ENCODE results near the gene SF3A2.
A peak's percentile ranks its signal among the peaks of the same experiment; 100 is the strongest.
"Not testable (repeated sequence)": the region's sequence is repeated elsewhere in the genome, so short reads cannot be mapped to it uniquely, and the experiment has no call there.

SF3A2 gene, protein sequence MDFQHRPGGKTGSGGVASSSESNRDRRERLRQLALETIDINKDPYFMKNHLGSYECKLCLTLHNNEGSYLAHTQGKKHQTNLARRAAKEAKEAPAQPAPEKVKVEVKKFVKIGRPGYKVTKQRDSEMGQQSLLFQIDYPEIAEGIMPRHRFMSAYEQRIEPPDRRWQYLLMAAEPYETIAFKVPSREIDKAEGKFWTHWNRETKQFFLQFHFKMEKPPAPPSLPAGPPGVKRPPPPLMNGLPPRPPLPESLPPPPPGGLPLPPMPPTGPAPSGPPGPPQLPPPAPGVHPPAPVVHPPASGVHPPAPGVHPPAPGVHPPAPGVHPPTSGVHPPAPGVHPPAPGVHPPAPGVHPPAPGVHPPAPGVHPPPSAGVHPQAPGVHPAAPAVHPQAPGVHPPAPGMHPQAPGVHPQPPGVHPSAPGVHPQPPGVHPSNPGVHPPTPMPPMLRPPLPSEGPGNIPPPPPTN

DNA sequence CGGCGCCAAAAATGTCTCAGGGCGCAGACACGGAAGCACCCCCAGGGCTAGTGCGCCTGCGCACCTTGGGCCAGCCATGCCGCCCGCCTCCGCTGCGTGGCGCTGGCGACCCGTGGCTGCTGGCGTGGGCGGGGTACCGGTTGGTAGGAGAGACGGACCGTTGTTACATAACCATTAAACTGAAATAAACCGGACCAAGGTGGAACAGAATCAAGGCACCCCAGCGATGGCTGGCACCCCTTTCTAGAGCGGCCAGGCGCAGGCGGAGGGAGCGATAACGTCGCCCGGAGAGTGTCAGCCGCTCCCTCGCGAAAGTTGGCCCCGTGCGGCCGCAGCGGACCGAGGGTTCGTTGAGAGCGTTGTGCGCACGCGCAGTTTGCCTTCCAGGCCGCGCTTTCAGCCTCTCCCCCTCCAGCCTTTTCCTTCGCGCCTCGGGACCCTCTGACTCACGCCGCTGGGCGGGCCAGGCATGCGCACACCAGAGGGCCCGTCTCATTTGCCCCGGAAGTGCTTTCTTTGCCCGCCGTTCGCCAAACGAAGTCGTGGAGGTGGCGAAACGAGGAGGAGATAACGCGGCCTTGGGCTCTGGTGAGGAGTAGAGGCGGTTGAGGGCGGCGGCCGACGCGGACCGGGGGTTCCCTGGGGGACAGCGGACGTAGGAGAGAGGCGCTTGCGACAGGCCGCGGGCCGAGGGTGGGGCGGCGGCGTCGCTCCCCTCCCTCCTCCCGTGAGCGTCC lies at the start of gene SF3A2, which contains the start of gene PLEKHJ1:
Gene SF3A2, plus strand, starts transcription at position 511 of the 737 bp plus-strand sequence. CDS start 6,595 bp downstream, outside the sequence.
Gene PLEKHJ1, minus strand, starts transcription at position 16 of the 737 bp plus-strand sequence. CDS start 81 bp downstream, outside the sequence.
- peak; percentile 95 for DNase-seq

DNA sequence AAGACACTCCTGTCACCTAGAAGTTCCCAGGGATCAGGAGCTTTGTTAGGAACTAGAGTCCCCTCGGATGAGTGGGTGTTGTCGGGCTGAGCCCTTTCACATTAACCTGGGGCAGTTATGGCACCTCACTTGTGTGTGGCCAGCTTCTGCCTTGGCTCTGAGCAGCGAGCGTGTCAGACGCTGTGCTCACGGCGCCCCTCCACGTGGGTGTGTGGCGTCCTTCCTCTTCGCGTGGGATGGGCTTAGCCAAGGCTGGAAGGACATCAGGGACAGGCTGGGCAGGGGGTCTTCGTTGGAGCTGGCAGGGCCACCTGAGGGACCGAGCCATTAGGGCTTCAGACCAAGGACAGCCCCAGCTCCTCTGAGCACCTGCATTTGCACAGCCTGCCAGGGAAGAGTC lies 49.5 kb upstream of the SF3A2 start:
- DNase-seq, result no peak

DNA sequence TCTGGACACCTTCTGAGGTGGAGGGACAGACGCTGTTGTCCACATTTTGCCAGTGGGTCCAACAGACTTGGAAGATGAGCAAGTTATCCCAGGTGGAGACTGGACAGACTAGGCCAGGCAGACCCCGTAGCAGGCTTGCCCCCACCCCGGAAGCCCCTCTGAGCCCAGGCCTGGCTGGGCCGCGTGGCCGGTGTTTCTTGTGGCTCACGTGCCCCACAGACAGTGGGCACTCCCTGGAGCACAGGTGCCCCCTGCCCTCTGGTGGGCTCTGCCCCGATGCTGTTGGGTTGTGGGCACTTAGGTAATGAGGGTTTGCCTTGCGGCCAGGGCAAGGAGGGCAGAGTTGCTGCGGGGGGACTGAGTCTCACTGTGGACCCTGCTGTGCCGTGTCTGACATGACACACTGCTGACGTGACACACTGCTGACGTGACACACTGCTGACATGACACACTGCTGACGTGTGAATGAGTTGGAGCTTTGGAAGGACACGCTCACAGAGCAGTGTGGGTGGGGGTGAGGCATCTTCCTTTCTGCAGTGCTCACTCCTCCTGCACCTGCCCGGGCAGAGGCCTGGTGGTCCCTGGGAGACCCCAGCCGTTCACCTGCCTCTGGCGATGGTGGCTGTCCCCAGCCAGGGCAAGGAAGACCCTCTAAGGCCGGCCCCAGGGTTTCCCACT lies 47.8 kb upstream of the SF3A2 start:
- DNase-seq, result no peak

DNA sequence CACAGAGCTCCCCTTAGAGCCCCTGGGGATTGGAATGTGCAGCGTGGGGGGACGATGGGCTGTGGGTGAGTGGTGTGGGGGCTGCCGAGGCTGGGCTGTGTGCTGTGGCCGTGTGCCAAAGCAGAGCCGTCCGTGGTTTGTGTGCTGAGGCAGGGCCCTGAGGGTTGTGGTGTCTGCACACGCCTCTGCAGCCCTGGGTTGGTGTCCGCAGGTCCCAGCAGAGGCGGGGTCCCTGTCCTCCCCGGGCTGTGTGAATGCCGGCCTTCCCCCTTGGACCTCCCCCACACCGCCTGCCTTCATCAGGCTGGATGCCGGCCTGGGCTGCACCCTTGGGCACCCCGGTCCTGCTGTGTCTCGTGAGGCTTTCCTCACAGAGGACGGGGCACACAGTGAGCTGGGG lies 46.7 kb upstream of the SF3A2 start:
- DNase-seq, result no peak

DNA sequence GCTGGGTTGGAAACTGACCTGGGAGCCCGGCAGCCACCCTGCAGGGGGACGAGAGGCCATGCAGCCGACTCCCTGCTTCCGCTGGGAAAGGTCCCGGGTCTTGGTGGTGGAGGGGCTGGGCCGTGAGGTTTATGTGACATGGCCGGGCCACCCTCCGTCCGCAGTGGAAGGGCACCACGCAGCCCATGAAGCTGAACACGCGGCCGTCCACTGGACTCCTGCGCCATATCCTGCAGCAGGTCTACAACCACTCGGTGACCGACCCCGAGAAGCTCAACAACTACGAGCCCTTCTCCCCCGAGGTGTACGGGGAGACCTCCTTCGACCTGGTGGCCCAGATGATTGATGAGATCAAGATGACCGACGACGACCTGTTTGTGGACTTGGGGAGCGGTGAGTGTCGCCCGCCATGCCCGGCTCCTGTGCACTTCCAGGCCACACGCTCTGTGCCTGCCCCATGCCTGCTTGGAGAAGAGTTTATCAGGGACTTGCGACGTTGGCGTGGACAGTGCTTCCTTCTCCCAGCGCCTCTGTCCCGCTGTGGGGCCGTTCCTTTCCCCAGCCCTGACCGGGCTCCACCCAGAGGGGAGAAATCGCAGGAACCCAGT lies 45.7 kb upstream of the SF3A2 start:
- DNase-seq, result no peak

DNA sequence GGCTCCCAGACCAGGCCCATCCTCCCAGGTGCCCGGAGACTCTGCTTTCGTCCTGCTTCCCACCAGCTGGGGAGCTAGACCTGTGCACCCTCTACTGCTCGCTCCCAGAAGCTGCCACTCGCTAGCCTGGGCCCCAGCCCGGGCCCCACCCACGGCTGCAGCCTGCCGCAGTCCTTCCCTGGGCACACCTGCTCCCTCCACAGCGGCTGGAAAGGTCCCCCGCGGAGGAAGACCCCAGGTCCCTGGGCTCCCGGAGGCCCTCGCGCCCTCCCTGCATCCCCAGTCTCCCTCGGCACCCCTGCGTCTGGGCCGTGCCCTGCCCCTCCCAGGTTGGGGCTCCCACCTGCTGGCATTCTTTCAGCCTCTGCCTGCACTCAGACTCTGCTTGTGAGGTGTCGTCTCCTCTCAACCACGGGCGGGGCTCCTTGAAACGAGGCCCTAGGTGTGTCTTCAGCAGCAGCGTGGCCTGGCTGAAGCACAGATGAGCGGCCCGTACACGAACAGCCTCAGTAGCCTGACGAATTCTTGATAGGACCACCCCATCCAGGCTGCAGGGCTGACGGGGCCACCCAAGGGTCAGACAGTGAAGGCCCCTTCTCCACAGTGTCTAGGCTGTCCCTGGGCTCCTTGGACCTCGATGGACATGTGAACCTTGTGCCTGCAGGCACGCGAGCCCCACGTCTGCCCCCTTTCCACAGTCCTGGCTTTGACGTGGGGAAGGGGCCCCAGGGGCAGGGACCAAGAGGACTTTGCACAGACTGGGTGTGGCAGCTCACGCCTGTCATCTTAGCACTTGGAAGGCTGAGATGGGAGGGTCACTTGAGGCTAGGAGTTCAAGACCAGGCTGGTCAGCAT lies 44.9 kb upstream of the SF3A2 start:
- no peak for DNase-seq

DNA sequence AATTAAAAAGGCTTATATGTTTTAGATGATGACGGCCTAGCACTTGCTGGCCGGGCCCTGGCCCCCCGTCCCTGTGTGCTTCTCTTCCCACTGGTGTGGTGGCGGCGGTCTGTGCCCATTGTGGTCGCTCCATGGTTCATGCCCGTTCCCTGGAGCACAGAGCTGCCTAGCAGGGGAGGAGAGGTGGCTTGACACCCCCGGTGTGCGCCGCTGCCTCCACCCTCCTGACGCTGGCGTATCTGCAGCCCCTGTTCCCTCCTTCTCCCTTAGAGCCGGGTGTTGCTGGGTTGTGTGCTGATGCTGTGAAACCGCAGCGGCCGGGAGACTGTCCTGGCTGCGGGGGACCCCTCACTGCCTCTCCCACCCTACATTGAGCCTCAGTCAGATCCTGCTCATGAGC lies 43.8 kb upstream of the SF3A2 start:
- no peak for DNase-seq

DNA sequence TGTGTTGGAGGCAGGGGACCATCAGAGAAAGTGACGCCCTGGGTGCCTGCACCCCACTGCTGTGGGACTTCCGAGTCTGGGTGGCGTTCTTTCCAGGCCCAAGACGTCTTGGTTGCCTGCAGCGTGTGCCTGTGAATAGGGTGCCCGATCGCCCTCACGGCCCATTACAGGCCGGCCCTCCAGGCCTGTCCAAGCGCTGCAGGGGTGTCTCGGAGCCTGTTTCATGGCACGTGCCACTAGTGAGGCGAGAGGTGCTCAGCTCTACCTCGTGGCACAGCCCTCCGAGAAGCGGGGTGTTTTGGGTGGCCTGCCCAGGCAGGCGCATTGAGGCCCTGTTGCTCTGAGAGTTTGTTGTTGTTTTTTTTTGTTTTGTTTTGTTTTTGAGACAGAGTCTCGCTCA lies 42.8 kb upstream of the SF3A2 start:
- no peak for DNase-seq

DNA sequence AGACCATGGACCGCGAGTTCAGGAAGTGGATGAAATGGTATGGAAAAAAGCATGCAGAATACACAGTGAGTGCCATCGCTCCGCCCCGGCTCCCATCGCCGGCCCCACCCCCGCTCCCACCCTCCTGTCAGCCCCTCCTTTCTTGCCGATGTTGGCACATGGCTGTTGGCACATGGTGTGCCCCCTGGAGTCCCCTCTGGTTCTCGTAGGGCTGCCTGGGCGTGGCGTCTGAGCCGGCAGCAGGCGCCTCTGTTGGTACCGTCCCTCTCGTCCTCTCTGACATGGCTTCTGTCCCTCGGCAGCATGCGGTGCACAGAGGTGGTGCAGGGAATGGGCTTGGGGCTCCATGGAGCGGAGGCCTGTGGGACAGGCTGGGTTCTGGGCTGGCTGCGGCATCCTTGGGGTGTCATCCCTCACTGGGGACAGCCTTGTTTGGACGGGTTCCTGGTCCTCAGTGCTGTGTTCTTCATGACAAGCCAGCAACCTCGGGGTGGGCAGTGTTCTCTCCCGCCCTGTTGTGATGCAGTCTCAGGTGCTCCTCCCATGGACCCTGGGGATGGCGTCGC lies 42.0 kb upstream of the SF3A2 start:
- no peak for DNase-seq

DNA sequence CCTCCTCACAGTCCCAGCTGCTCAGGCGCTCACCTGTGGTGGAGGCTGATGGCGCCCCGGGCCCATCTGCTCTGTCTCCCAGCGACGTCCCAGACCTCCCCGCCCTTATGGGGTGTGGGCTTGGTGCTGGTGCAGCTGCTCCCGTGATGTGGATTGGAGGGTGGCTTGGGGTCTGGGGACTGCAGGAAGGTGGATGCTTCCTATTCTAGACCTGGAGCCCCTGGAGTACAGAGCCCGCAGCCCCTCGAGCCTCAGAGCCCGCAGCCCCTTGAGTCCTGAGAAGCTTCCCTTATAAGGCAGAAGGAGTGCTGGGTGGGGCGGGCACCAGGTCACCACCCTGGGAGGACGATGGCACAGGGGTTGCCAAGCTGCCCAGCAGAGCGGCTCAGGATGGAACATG lies 41.3 kb upstream of the SF3A2 start:
- no peak for DNase-seq

DNA sequence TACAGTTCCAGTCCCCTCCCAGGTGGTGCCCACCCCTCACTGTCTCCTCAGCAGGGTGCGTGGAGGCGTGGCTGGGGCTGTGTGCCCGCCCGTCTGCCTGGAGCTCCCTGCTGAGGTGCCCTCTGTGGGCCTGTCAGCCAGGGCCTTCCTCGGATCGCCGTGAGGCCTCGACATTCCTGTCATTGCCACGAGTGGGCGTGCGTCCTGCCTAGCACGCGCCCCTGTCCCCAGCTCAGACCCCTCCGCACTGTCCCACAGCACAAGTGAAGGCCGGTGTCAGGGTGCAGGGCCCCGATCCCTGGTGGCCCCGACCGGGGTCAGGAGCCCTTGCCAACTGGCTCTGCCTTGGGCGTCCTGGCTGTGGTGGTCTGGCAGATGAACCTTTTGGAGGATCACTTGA lies 40.7 kb upstream of the SF3A2 start:
- DNase-seq, result no peak

DNA sequence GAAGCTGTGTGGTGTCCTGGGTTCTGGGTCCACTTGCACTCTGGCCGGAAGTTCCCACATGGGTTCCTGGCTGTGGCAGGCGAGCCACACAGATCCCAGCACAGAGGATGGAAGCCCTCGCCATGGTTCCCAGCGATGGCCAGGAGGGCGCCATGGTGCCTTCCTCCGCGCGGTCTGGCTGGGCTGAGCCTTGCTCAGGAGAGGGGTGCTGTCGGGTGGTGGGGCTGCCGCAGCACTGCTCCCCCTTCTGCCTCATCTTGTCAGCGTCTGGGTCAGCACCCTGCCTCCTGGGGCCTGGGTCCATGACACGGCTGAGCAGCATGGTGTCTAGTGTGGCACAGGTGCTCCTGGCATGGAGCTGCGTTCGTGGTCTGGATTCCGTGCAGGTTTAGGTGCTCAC lies 39.4 kb upstream of the SF3A2 start:
- no peak for DNase-seq

DNA sequence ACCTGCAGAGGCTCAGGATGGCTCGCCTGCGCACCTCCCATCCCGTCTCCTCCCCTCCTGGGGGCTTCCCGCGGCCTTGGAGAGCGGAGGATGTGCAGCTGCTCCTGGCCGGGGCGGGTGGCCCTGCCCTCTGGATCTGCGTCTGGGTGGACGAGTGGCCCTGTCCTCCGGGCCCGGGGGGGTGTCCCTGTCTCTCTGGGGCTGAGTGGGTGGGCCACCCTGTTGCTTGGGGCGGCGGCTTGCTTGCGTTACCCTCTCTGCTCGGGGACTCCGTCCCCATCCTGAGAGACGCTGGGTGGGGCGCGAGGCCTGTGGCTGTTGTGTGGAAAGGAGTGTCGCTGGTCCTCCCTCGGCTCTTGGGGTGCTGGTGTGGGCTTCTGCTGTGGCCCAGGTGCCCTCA lies 38.3 kb upstream of the SF3A2 start:
- DNase-seq, result no peak

DNA sequence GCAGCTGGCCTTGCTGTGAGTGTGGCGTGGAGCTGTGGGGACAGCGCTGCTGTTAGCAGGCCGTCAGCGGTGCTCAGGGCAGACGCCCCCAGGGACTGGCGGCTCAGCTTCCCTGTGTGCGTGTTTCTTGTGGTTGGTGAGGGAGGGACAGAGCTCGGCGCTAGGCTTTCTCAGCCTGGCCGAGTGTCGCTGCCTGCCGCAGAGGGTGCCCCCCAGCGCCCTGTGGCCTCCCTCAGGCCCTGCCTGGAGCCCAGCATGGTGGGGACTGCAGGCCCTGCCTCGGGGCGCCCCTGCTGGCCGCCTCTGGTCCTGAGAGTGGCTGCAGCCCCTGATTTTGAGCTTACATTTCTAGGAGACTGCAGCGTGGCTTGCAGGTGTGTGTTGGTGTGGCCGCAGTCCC lies 37.4 kb upstream of the SF3A2 start:
- no peak for DNase-seq

DNA sequence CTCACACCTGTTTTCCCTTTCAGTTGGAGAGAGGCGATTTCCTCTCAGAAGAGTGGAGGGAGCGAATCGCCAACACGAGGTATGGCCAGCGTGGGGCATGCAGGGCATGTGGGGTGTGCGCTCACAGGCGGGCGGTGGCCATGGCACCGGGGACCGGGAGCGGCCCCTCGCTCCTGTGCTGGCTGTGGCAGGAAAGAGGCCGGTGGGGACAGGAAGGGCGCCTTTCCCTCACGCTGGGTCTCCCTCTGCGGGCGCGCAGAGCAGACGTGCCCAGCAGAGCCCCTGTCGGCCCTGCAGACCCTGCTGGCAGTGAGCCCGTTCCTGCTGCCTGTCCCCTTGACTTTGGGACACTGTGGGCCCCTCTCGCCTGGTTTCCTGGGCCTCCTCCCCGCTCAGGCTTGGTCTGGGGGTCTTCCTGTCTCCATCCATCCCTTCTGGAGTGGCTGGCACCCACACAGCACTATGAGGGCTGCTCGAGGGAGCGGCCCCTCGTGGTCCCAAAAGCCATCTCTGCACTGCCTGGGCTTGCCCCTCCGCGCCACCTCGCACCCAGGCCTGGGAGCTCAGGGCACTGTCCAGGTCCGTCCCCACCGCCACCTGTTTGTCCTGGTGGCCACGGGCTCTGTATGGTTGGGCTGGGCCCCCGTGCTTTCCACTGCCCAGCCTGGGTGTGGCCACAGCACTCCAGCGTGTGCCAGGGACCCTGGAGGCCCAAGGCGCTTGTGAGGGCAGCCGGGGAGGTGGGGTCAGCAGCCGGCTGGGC lies 36.6 kb upstream of the SF3A2 start:
- no peak for DNase-seq

DNA sequence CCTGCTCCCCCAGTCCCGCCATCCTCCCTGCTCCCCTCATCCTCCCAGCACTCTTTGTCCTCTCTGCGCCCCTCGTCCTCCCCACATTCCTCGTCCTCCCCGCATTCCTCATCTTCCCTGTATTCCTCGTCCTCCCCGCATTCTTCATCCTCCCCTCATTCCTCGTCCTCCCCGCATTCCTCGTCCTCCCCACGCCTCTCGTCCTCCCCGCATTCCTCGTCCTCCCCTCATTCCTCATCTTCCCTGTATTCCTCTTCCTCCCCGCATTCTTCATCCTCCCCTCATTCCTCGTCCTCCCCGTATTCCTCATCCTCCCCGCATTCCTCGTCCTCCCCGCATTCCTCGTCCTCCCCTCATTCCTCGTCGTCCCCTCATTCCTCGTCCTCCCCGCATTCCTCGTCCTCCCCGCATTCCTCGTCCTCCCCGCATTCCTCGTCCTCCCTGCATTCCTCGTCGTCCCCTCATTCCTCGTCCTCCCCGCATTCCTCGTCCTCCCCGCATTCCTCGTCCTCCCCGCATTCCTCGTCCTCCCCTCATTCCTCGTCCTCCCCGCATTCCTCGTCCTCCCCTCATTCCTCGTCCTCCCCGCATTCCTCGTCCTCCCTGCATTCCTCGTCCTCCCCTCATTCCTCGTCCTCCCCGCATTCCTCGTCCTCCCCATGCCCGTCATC lies 35.9 kb upstream of the SF3A2 start:
- DNase-seq, result not testable (repeated sequence)

DNA sequence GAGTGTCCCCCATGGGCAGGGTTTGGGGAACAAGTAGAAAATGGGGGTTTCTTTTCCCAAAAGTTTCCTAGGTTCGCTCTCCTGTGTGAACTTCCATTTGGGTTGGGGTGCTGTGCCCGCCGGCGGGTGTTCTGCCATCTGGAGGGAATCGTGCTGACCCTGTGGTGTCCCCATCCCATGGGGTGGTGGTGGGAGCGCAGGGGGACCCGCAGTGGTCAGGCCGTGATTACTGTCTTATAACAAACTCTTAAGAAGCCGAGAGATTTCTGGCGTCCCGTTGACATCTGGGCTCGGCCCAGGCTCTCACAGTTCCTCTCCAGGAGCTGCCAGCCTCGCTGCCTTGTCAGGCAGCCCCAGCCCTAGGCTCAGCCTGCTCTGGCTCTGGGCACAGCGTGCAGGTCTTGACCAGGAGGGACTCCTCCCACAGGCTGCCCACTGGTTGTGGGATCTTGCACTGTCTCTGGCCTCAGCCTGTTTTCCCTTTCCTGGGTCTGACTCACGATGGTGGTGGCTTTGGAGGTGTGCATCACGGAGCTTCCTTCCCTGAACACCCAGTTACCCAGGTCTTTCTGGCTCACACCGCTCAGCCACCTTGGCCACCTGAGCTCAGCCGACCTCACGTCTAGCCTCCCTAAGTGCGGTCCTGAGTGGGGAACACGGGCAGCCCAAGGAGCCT lies 35.0 kb upstream of the SF3A2 start:
- no peak for DNase-seq

DNA sequence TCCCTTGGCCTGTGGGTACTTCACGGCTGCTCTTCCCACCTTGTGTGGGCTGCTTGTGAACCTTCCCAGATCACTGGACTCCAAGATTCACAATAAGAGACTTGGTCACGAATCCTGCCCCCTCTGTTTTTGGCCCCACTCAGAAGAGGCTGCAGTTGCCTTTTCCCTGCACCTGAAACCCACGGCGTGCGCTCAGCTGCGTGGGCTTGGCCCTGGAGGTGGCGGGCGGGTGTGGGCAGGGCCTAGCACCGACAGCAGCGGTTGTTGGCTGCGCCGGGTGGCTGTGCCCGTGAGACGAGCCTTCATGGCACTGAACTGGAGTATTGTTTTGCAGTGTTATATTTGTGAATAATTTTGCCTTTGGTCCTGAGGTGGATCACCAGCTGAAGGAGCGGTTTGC lies 34.3 kb upstream of the SF3A2 start:
- DNase-seq, result no peak

DNA sequence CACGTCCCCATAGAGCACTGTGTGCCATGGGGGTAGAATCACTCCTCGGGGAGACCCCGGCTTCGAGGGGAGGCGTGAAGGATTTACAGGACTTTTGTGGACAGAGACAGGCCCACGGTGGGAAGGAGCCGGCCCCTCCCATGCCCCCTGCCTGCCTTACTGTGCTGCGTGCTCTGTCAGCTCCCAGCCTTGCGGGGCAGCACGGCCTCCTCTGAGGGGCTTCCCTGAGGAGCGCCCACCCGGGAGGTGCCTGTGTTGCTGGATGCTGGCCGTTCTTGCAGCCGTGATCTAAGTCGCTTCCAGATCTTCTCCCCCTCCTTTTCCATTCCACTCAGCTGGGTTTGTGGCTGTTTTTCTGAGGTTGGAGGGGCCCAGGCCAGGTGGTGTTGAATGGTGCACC lies 29.6 kb upstream of the SF3A2 start:
- no peak for DNase-seq

All from DMS79 (cell line).